Measurements from ENCODE around the gene RANBP17.

- TF ChIP-seq EZH2 (IDR thresholded peaks at IDR 0.05; ENCODE audit: low read length, missing control alignments) = no peak
- no peak for TF ChIP-seq CTCF (conservative IDR thresholded peaks at IDR 0.05 in 1 of 2, IDR thresholded peaks at IDR 0.05 in 1 of 2; ENCODE audit: low read depth in 1 of 2, low read length in 2 of 2)
Measured at GRCh38 chr5:171122372-171122771, 260.6 kb downstream of the RANBP17 start.

Data from fibroblast of lung (primary cell).